A549 treated with DMSO at 1 μM for 4 hours (cell line): ENCODE measurements around the gene RRAS2. TPM values are rescaled to one million over a fixed set of nuclear protein-coding genes. Genes with fewer than 3 reads are reported as not detected.

ENCODE experiments used
- total RNA-seq: library from RNA; stranded (reverse); fragments of 200-300 nt; extraction: Qiagen RNA extraction; gene quantifications from 5 replicates; pipeline ENCODE4 v1.2.3, GENCODE V29; 2022; ENCODE audit warnings: low read depth

RRAS2 gene
- total RNA-seq = 50.2 to 64.5 TPM (median 56.6 TPM) in 5 replicates

DNA sequence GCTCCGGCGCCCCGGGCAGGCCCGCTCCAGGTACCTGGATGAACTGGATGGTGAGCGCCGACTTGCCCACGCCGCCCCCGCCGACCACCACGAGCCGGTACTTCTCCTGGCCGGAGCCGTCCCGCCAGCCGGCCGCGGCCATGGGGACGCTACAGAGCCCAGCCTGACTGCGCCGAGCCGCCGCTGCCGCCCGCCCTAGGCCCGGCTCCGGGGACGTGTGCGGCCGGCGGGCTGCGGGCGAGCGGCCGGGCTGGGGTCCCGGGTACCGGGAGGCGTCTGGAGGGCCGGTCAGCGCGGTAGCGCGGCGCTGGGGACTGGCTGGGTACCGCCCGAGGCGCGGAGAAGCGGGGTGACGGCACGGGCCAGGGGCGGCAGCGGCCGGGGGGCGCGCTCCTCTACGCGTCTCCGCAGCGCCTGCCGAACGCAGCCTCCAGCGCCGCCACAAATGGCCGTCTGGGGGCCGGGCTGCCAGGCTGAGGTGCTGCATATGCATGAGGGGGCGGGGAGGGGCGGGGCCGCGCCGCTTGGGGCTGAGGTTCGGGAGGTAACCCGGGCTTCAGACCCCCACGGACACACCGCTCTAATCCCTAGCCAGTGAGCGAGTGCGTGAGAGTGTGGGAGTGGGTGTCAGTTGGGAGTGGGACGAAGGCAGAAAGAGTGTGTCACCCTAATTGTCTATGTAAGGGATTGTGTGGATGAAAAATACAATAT is at the start of gene RRAS2:
RRAS2 (minus strand) TSS at position 455 of the 711 bp plus-strand sequence; CDS start at position 142, 313 bp downstream.

Other genes with a start within 250 kb of the RRAS2 start
- gene COPB1, start 140.6 kb upstream of the RRAS2 start, total RNA-seq = 103 to 128 TPM (median 119 TPM) in 5 replicates
- 187 to 205 TPM (median 194 TPM) in 5 replicates for gene PSMA1, start 161.2 kb upstream of the RRAS2 start, total RNA-seq